GM18867 (cell line): ENCODE data around the gene ANKRD44.
"Not testable (repeated sequence)": the region's sequence is repeated elsewhere in the genome, so short reads cannot be mapped to it uniquely, and the experiment has no call there.

Experiments
- ATAC-seq: cut with Tn5 transposase; IDR thresholded peaks from one replicate; pipeline ENCODE4 v1.9.1; 2021; ENCODE audit warnings: mild to moderate bottlenecking, moderate library complexity; ENCODE audit not compliant: unreplicated experiment

The ANKRD44 gene

DNA sequence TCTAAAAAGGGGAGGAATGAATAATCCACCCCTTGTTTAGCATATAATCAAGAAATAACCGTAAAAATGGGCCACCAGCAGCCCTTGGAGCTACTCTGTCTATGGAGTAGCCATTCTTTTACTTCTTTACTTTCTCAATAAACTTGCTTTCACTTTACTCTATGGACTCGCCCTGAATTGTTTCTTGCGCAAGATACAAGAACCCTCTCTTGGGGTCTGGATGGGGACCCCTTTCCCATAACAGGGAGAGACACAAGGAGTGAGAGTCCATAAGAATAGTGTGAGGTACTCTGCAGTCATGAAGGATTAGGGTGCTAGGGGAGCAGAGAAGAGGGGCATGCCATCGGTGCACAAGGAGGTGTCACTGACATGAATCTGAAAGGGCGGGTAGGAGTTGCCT, 224.9 kb downstream of the ANKRD44 start:
- ATAC-seq, result no peak

DNA sequence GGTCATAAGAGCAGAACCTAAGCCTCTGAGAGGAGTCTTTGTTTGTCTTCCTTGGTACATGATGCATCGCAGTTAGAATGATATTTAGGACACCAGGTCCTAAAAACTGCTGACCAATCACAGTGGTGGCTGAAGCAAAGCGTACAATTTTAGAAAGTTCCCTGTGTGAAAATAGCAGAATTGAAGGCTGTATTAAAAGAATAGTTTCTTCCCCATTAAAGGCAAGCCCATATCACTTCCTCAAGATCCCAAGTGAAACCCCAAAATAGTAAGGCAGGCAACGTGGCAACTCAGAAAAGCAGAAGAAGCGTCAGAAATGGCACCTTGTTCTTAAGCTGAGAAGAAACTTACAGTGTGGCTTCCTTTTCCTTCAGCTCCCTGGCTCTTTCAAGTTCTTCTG, 229.3 kb downstream of the ANKRD44 start:
- ATAC-seq, result no peak

DNA sequence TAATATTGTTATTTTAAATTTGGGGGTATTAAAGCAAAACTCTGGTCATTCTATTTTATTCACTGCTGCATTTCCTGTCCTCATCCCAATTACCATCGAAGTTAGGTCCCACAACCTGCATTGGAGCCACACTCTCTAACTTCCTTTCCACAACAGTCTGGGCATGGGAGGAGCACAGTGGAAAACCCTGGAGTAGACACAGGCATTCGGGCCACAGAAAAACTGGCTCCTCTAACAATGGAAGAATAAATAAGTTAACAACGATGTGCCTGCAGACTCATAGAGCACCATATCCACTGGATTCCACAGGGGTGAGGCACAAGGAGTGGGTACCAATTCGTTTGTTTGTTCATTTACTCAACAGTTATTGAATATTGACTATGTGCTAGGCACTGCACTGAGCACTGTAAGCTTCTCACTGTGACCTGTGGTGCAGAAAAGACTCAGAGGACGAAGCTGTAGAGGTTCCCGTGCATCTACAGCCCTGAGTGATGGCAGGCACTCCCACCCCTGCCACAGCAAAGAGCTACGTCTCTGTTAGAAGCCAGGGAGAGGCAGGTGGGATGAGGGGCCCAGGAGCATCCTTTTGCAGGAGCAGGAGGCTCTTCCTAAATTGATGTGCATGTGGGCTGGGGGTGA, 229.9 kb downstream of the ANKRD44 start:
- ATAC-seq, result no peak

DNA sequence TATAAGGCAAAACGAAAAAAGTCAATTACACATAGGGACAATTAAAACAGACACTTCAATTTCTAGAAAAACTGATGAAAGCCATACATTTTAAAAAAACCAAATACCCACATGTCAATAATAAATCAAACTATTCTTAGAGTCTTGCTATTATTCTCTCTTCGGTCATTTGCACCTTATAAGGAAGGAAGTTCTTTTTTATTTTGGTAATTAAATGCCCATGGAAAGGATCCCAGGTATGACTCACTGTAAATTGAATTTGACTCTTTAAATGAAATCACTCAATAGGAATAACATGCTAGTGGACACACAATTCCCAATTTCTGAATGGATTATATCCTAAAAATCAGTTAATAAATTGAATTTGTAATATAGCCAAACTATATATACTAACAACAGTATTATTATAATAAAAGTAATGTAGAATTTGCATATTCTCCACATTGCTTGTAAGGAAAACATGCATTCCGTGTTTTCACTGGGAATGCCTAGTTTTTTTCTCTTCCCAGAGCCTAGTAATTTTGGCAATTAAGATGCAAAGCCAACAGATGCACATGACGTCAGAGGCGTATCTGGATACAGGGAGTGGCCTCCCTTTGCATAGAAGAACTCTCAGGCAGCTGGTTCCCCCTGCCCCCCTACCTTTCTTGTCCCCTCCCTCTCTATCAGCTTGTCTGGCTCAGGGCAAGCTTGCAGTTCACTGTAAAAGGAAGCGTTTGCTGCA, 230.6 kb downstream of the ANKRD44 start:
- no peak for ATAC-seq

DNA sequence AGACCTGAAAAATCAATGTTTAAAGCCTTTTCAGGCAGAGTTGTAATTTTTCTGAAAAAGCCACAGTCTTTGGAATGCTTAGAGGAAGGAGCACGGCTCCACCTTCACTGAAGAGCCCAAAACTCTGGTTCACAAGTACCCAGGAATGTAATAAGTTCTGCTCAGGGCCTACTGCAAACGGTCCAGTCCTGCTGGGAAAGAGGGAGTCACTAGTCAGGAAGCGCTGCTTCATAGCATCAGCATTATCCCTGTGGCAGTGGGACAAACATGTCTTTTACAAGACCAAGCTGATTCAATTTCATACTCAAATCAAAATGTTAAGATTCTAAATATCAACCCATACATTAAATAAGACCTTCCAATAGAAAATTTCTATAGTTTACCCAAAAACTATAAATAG, 231.2 kb downstream of the ANKRD44 start:
- no peak for ATAC-seq

DNA sequence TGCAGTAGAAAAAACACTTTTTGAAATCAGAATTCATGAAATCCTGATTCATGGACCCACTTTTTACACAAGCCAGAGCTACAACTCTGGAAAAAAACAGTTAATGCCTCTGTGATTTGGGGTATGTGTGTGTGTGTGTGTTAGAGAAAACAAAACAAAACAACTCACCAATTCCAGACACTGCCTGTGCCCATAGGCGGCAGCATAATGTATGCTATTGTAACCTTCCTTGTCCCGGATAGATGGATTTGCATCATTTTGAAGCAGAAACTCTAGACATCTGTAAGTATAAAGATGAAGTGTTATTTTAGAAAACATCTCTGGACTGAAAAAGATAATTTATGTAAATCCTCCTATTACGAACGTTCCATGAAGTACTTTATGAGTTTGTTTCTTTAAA, 232.0 kb downstream of the ANKRD44 start:
- ATAC-seq, result no peak

DNA sequence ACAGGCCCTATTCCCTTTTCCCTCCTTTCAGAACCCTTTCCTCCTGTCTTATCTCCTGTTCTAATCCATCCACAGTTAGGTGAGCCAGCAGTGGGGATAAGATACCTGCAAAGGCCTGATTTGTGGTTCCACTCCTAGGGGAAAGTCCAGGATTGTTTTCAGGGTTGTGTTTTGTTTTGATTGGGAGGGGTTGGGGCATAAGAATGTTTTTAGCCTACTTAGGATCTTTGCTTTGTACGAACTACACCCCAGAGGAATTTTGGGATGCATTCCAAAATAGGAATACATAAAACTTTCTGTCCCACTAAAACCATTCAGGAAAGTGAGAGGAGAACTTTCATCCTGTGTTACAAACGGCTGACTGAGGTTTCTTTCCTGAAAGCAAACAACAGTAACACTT, 233.2 kb downstream of the ANKRD44 start:
- ATAC-seq, result no peak

DNA sequence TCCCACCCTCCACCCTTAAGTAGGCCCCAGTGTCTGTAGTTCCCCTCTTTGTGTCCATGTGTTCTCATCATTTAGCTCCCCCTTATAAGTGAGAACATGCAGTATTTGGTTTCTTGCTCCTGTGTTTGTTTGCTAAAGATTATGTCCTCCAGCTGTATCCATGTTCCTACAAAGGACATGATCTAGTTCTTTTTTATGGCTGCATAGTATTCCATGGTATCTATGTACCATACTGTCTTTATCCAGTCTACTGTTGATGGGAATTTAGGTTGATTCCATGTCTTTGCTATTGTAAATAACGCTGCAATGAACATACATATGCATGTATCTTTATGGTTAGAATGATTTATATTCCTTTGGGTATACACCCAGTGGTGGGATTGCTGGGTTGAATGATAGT, 233.9 kb downstream of the ANKRD44 start:
- no peak for ATAC-seq

DNA sequence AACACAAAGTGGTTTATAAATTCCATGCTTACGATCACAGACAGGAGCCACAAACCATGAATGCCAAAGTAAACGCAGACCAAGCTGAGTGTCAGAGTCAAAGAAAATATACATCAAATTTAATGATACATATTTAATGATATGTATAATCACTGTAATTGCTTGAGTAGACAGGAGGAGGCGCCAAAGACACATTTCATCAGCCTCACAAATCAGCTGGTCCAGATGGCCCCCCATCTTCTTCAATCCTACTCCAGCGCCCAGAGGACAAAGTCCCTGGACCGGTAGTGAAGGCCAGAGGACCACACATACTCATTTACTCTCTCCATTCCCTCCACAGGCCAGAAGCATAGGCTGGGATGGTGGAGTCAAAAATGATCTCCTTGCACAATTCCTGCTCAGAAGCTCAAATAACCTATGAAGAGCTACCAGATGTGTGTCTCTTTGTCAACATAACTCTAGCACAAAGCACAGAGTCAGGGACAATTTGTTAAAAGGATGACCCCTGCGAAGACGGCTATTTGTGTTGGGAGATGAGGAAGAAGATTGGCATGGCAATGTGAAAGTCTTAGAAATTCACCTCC, 234.7 kb downstream of the ANKRD44 start:
- no peak for ATAC-seq

DNA sequence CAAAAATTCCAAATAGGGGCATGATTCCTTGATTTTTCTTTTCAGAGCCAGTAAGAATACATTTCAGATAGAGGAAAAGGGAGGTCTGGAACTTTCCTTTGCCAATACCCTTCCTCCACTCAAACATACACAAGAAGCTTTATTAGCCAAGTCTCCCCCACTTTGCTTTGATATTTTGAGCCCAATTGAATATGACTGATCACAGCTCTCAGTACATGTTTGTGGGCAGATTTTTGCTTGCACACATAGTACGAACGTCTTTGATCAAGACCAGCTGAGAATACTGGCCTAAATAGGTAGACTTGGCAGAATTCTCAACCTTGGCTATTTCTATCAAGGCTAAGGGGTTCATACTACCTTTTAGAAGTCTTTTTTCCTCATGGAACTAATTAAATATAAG, 235.3 kb downstream of the ANKRD44 start:
- no peak for ATAC-seq

DNA sequence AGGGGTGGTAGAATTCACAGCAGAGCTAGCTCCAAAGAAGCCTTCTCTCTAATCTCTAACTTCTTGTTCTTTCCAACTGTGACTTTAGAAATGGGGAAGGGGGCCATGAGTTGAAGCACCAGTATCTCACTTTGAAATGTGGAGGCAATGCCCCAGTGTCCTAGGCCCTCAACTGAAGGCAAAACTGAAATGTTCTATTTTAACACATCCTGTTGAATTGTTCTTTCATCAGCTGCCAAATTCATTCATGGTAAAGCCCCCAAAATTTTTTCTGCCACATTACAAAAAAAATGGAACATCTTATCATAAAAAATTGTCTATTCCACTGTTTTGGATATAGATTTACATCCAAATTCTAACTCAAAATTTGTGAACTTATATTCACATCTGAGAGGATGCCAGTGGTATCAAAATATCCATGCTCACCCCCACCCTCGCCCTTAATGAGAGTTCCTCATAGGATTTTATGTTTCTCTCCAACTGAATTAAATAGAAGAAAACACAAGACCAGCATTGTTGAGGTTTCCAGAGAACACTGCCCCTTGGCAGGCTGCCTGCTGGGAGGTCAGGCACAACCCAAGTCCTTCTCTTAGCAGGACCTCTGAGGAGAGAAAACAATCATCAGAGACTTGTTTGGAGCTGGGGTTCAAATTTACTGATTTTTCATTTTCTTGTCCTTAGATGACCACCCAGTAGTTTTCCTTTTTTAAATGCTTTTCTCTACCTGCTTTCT, 236.7 kb downstream of the ANKRD44 start:
- no peak for ATAC-seq

DNA sequence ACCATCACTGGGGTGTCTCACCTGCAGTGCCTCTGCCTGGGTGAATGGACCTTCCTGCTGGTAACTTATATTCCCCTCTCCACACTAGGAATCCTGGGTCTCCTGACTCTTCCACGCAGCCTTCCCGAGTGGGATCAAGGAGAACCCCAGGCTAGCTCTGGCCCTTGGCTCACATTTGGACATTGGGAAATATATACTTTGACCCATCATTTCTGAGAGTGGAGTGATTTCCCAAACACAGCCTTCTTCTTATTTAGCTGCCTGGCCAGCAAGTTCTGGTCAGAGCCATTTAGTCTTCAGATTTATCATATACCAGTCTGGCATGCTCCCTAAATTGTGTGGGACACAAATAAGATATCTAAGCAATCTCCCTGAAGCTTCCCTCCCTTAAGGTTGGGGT, 237.3 kb downstream of the ANKRD44 start:
- ATAC-seq, result no peak

DNA sequence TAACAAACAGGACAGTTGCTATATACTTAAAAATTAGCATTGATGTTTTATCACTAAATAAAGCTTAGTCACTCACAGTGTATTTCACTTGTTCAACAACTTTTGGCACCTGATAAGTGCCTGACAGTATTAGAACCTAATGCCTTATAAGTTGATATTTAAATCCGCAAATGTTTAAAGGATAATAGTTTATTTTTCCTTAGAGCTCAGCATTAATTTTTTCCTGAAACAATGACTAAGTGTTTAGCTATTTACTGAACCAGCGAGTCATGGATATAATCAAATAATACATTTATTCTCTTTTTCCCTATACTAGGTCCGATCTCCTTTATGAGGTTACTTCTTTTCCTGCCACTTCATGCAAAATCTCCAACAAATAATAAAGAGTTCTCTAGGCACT, 238.0 kb downstream of the ANKRD44 start:
- no peak for ATAC-seq

DNA sequence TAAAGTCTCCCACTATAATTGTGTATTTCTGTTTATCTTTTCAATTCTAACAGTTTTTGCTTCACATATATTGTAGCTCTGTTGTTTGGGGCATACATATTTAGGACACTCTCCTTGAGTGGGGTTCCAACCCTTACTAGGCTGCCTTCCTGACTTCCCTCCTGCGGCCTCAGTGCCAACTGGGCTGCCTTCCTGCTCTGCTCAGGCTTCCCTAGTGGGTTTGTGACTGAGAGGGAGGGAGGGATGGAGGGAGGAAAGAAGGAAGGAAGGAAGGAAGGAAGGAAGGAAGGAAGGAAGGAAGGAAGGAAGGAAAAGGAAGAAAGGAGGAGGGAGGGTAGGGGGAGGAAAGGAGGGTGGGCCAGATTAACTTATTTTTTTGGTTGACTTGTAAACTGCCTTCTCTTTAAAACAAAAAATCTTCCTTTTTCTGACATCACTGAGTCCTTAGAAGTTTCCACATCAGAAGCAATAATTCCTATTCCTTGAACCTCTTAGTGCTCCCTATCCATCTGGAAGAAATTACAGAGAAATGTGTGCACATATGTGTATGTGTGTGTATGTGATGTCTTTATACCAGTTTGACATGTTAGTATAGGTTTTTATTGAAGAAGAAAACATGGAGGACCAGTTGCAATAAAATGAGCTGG, 238.7 kb downstream of the ANKRD44 start:
- no peak for ATAC-seq

DNA sequence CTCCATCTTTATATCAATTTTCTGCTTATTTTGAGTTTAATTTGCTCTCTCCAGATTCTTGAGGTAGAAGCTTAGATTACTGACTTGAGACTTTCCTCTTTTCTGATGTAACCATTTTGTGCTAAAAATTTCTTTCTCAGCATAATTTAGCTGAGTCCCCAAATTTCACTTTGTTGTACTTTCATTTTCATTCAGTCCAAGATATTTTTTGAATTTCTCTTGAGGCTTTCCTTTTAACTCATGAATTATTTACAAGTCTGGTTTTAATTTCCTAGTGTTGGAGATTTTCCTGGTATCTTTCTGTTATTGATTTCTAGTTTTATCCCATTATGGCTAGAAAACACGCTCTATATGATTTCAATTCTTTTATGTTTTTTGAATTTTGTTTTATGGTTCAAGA, 239.4 kb downstream of the ANKRD44 start:
- ATAC-seq, result no peak

DNA sequence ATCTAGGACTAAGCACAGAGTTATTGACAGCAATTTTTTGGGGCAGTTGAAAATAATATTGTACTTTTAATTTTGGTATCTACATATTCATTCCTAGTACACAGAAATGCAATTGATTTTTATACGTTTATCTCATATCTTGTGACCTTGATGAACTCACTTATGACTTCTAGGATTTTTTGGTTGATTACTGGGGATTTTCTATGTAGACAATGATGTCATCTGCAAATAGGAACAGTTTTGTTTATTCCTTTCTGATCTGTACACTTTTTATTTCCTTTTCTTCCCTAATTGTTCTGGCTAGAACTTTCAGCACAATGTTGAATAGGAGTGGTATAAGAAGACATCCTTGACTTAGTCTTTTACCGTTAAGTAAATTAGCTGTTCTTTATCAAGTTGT, 240.6 kb downstream of the ANKRD44 start:
- ATAC-seq, result no peak

DNA sequence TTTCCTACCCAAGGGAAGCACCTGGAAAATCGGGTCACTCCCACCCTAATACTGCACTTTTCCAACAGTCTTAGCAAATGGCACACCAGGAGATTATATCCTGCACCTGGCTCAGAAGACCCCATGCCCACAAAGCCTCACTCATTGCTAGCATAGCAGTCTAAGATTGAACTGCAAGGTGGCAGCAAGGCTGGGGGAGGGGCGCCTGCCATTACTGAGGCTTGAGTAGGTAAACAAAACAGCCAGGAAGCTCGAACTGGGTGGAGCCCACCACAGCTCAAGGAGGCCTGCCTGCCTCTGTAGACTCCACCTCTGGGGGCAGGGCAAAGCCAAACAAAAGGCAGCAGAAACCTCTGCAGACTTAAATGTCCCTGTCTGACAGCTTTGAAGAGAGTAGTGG, 248.0 kb downstream of the ANKRD44 start:
- not testable (repeated sequence) for ATAC-seq

DNA sequence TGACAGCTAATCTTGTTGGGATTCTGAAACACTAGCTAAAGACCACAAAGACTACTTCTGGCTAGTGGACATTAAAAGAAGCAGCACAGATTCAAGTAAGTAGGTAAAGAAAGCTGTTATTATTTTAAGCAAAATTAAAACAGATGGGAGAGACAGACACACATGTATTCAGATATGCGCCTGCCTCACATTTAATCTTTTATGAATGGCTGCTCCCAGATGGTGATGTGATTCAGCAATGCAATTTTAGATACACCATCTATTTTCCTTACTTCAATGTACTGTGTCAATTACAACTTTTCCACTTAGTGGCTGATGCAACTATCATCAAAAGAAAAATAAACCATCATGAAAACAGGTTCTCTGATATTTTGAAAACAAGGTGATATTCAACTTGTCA, 251.1 kb downstream of the ANKRD44 start:
- no peak for ATAC-seq

DNA sequence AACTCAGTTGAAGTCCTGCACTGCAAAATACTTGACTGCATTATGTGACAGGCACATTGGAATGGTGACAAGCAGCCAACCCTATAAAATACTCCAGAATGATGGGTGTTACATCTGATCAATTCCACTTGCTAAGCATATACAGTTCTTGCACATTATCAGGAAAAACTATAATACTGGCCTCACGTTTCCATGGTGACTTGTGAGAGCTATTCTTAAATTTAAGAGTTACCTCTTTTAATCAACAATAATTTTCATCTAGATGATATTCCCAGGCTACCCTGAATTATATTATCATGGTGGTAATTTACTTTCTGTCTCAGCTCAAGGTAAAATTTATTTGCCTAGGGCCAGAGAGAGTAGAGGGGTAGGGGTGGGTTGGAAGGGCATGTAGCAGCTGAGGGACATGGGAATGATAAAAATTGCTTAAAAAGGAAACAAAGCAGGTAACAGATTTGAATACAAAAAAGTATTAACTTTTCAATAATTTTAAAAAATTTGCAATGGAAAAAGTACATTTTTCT, 251.7 kb downstream of the ANKRD44 start:
- ATAC-seq, result no peak

DNA sequence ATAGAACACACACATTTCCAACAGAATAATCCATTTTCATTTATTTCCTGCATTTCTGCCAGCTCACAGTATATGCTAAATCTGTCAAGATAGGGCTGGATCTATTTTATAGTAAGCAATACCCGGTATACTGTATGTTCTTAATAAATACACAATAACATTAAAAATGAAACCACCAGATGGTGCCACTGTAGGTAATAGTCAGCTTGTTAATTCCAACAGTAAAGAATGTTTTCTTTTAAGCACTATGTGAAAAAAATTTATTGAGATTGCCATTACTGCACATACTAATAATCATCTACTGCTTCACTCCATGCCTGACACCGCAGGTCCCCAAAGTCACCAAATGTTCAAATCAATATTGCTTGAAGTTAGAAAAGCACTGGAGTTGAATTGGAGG, 252.6 kb downstream of the ANKRD44 start:
- ATAC-seq, result no peak

DNA sequence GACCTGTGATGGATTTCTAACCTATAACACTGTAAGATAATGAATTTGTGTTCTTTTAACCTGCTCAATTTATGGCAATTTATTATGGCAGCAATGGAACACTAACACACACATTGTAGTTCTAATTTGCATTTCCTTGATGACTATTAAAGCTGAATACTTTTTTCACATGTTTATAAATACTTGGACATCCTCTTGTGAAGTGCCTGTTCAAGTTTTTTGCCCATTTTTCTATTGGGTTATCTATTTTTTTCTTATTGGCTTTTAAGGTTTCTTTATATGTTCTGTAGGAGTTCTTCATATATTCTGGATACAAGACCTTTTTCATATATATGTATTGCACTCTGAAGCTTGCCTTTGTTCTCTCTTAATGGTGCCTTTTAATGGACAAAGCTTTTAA, 255.5 kb downstream of the ANKRD44 start:
- no peak for ATAC-seq
